Loucy (cell line): ENCODE data around the gene RCC2.

ENCODE experiments used
- EZH2phosphoT487 ChIP-seq: fragments of 200-600 bp; IDR thresholded peaks from 2 replicates; pipeline ENCODE4 v1.6.1; 2018; ENCODE audit warnings: antibody characterized with exemption, mild to moderate bottlenecking, moderate library complexity, borderline replicate concordance
- TF ChIP-seq, protein P1 (sequence below): fragments of 200-600 bp; sonication (generic); conservative IDR thresholded peaks from 2 replicates; pipeline ENCODE4 v1.5.1; 2014; ENCODE audit warnings: mild to moderate bottlenecking, antibody characterized with exemption, low read length

- TF ChIP-seq, protein P1, sequence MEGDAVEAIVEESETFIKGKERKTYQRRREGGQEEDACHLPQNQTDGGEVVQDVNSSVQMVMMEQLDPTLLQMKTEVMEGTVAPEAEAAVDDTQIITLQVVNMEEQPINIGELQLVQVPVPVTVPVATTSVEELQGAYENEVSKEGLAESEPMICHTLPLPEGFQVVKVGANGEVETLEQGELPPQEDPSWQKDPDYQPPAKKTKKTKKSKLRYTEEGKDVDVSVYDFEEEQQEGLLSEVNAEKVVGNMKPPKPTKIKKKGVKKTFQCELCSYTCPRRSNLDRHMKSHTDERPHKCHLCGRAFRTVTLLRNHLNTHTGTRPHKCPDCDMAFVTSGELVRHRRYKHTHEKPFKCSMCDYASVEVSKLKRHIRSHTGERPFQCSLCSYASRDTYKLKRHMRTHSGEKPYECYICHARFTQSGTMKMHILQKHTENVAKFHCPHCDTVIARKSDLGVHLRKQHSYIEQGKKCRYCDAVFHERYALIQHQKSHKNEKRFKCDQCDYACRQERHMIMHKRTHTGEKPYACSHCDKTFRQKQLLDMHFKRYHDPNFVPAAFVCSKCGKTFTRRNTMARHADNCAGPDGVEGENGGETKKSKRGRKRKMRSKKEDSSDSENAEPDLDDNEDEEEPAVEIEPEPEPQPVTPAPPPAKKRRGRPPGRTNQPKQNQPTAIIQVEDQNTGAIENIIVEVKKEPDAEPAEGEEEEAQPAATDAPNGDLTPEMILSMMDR, result no peak
- TF ChIP-seq EZH2phosphoT487, result no peak
Observed at GRCh38 chr1:17412093-17412870, 27.2 kb downstream of the RCC2 start.
